ENCODE results near the gene IL13RA2. TPM values are rescaled to one million over a fixed set of nuclear protein-coding genes. Genes with fewer than 3 reads are reported as not detected.

The IL13RA2 gene
- total and polyA plus RNA-seq, 9 of the 15 experiments (the other 6 are each of a cell fraction or from before 2014, with no cell fraction given) = 0.06 to 0.18 (median 0.15) TPM; not detected in 6

GRCh38 chrX:115023139-115023538, 5.7 kb upstream of the IL13RA2 start (continued):
- TF ChIP-seq ADNP (tag; IDR thresholded peaks at IDR 0.05) = no peak
- TF ChIP-seq PML (IDR thresholded peaks at IDR 0.05; ENCODE audit: low read length) = 0 out of 2 replicates have a peak, but pooled peaks have one; percentile 33
- TF ChIP-seq, protein P1, sequence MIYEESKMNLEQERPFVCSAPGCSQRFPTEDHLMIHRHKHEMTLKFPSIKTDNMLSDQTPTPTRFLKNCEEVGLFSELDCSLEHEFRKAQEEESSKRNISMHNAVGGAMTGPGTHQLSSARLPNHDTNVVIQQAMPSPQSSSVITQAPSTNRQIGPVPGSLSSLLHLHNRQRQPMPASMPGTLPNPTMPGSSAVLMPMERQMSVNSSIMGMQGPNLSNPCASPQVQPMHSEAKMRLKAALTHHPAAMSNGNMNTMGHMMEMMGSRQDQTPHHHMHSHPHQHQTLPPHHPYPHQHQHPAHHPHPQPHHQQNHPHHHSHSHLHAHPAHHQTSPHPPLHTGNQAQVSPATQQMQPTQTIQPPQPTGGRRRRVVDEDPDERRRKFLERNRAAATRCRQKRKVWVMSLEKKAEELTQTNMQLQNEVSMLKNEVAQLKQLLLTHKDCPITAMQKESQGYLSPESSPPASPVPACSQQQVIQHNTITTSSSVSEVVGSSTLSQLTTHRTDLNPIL (CRISPR knock-in tag; IDR thresholded peaks at IDR 0.05) = no peak
- peak; percentile 52; the same call in 1 of the 2 replicates for TF ChIP-seq MAFK (IDR thresholded peaks at IDR 0.05; ENCODE audit: low read length)
- peak; percentile 75 for TF ChIP-seq TAL1 (IDR thresholded peaks at IDR 0.05)
- TF ChIP-seq LCOR (CRISPR knock-in tag; IDR thresholded peaks at IDR 0.05) = no peak
- peak; percentile 88 for TF ChIP-seq FOSL1 (tag; conservative IDR thresholded peaks at IDR 0.05)
- peak; percentile 47; the same call in 1 of the 2 replicates for TF ChIP-seq MAFF (IDR thresholded peaks at IDR 0.05; ENCODE audit: low read length)
- TF ChIP-seq, protein P2, sequence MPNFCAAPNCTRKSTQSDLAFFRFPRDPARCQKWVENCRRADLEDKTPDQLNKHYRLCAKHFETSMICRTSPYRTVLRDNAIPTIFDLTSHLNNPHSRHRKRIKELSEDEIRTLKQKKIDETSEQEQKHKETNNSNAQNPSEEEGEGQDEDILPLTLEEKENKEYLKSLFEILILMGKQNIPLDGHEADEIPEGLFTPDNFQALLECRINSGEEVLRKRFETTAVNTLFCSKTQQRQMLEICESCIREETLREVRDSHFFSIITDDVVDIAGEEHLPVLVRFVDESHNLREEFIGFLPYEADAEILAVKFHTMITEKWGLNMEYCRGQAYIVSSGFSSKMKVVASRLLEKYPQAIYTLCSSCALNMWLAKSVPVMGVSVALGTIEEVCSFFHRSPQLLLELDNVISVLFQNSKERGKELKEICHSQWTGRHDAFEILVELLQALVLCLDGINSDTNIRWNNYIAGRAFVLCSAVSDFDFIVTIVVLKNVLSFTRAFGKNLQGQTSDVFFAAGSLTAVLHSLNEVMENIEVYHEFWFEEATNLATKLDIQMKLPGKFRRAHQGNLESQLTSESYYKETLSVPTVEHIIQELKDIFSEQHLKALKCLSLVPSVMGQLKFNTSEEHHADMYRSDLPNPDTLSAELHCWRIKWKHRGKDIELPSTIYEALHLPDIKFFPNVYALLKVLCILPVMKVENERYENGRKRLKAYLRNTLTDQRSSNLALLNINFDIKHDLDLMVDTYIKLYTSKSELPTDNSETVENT (CRISPR knock-in tag; IDR thresholded peaks at IDR 0.05) = no peak
- TF ChIP-seq KDM1A (IDR thresholded peaks at IDR 0.05) = peak; percentile 78 to 84
- no peak for TF ChIP-seq MCM5 (IDR thresholded peaks at IDR 0.05; ENCODE audit: low read depth)
- peak; percentile 79 for TF ChIP-seq C11orf30 (IDR thresholded peaks at IDR 0.05; ENCODE audit: low read depth)
- TF ChIP-seq CBFA2T2 (conservative IDR thresholded peaks at IDR 0.05) = peak; percentile 74
- TF ChIP-seq NFE2 (IDR thresholded peaks at IDR 0.05; ENCODE audit: low read depth) = peak; percentile 78
- peak; percentile 39; the same call in 1 of the 2 replicates for TF ChIP-seq TCF3 (CRISPR knock-in tag; IDR thresholded peaks at IDR 0.05)
- peak; percentile 31; the same call in 1 of the 2 replicates for TF ChIP-seq JUND (IDR thresholded peaks at IDR 0.05; ENCODE audit: borderline replicate concordance, low read depth, low read length)
- TF ChIP-seq JUND (tag; IDR thresholded peaks at IDR 0.05; ENCODE audit: borderline replicate concordance, low read depth, low read length) = peak; percentile 46; the same call in 2 of the 3 replicates
- peak; percentile 81 for TF ChIP-seq TEAD4 (IDR thresholded peaks at IDR 0.05; ENCODE audit: low read length)
- no peak for TF ChIP-seq TEAD4 (CRISPR knock-in tag; IDR thresholded peaks at IDR 0.05; ENCODE audit: borderline replicate concordance)
- TF ChIP-seq SMARCA4 (IDR thresholded peaks at IDR 0.05) = peak; percentile 29; the same call in 1 of the 2 replicates
- TF ChIP-seq ARID1B (IDR thresholded peaks at IDR 0.05) = peak; percentile 74
- TF ChIP-seq RCOR1 (IDR thresholded peaks at IDR 0.05; ENCODE audit: borderline replicate concordance in 1 of 2, low read depth in 2 of 2, low read length in 2 of 2) = peak in 1 of 2 experiments; percentile 70; a peak in 2 of 4 replicates
- peak; percentile 79 for TF ChIP-seq ZNF316 (IDR thresholded peaks at IDR 0.05)
